HEK293 (cell line): ENCODE results near the gene RTN4.

Source experiments
- TCF7L2 ChIP-seq: IDR thresholded peaks from 2 replicates; pipeline ENCODE4 v1.6.1; 2011; ENCODE audit warnings: low read depth, mild to moderate bottlenecking, inconsistent platforms, low read length, moderate library complexity, borderline replicate concordance
- ZBTB1 ChIP-seq: fragments of 450-650 bp; formaldehyde crosslinking; IDR thresholded peaks from 2 replicates; pipeline ENCODE4 v1.5.1; 2016; ENCODE audit warnings: missing biosample characterization, missing genetic modification characterization
- ZFP3 ChIP-seq: fragments of 450-650 bp; formaldehyde crosslinking; IDR thresholded peaks from 2 replicates; pipeline ENCODE4 v1.5.1; 2016; ENCODE audit warnings: low read depth, missing biosample characterization, missing genetic modification characterization
- ZFP41 ChIP-seq: fragments of 450-650 bp; formaldehyde crosslinking; IDR thresholded peaks from 2 replicates; pipeline ENCODE4 v1.5.1; 2016; ENCODE audit warnings: missing biosample characterization, missing genetic modification characterization, borderline replicate concordance
- ZNF121 ChIP-seq: fragments of 450-650 bp; formaldehyde crosslinking; IDR thresholded peaks from 2 replicates; pipeline ENCODE4 v1.5.1; 2016; ENCODE audit warnings: missing biosample characterization, missing genetic modification characterization
- ZNF473 ChIP-seq: fragments of 450-650 bp; formaldehyde crosslinking; IDR thresholded peaks from 2 replicates; pipeline ENCODE4 v1.5.1; 2017; ENCODE audit warnings: missing biosample characterization, missing genetic modification characterization
- ZNF514 ChIP-seq: fragments of 450-650 bp; formaldehyde crosslinking; IDR thresholded peaks from 2 replicates; pipeline ENCODE4 v1.5.1; 2016; ENCODE audit warnings: missing biosample characterization, missing genetic modification characterization
- ZNF660 ChIP-seq: fragments of 450-650 bp; IDR thresholded peaks from 2 replicates; pipeline ENCODE4 v1.5.1; 2018; ENCODE audit warnings: missing biosample characterization, mild to moderate bottlenecking, missing genetic modification characterization
- TF ChIP-seq, protein P1 (sequence below): fragments of 450-650 bp; formaldehyde crosslinking; IDR thresholded peaks from 2 replicates; pipeline ENCODE4 v1.5.0; 2017; ENCODE audit warnings: missing biosample characterization, missing genetic modification characterization, borderline replicate concordance
- TF ChIP-seq, protein P2 (sequence below): fragments of 450-650 bp; formaldehyde crosslinking; IDR thresholded peaks from 2 replicates; pipeline ENCODE4 v1.5.1; 2016; ENCODE audit warnings: missing biosample characterization, missing genetic modification characterization

DNA sequence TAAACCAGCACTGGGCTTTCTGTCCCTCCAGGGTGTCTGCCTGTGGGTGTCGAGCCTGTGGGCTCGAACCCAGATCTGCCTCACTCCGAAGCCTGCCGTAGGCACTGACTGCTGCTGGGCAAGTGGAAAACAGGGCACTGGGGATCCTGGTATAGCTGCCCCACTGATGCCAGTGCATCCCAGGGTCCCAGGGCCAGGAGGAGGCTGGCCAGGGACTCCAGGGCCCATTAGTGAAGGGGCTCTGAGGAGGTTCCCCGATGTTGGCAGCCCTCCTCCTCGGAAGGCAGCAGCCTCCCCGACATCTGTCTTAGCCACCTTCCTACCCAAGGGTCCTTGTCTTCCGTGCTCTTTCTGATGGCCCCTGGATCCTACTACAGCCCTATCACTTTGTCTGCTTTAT is 96.1 kb downstream of the RTN4 start:
- TF ChIP-seq, protein P1, sequence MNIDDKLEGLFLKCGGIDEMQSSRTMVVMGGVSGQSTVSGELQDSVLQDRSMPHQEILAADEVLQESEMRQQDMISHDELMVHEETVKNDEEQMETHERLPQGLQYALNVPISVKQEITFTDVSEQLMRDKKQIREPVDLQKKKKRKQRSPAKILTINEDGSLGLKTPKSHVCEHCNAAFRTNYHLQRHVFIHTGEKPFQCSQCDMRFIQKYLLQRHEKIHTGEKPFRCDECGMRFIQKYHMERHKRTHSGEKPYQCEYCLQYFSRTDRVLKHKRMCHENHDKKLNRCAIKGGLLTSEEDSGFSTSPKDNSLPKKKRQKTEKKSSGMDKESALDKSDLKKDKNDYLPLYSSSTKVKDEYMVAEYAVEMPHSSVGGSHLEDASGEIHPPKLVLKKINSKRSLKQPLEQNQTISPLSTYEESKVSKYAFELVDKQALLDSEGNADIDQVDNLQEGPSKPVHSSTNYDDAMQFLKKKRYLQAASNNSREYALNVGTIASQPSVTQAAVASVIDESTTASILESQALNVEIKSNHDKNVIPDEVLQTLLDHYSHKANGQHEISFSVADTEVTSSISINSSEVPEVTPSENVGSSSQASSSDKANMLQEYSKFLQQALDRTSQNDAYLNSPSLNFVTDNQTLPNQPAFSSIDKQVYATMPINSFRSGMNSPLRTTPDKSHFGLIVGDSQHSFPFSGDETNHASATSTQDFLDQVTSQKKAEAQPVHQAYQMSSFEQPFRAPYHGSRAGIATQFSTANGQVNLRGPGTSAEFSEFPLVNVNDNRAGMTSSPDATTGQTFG (tag by site-specific recombination), result no peak
- TF ChIP-seq, protein P2, sequence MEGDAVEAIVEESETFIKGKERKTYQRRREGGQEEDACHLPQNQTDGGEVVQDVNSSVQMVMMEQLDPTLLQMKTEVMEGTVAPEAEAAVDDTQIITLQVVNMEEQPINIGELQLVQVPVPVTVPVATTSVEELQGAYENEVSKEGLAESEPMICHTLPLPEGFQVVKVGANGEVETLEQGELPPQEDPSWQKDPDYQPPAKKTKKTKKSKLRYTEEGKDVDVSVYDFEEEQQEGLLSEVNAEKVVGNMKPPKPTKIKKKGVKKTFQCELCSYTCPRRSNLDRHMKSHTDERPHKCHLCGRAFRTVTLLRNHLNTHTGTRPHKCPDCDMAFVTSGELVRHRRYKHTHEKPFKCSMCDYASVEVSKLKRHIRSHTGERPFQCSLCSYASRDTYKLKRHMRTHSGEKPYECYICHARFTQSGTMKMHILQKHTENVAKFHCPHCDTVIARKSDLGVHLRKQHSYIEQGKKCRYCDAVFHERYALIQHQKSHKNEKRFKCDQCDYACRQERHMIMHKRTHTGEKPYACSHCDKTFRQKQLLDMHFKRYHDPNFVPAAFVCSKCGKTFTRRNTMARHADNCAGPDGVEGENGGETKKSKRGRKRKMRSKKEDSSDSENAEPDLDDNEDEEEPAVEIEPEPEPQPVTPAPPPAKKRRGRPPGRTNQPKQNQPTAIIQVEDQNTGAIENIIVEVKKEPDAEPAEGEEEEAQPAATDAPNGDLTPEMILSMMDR, result no peak
- TF ChIP-seq ZBTB1 (tag by site-specific recombination) (no peak), ZFP41 (tag by site-specific recombination) (no peak), ZNF514 (no peak), ZNF660 (no peak), ZNF473 (tag by site-specific recombination) (no peak), TCF7L2 (no peak), ZFP3 (no peak), ZNF121 (no peak)
